GM19463 (cell line): ENCODE measurements around the gene NEK8.
"Not testable (repeated sequence)": the region's sequence is repeated elsewhere in the genome, so short reads cannot be mapped to it uniquely, and the experiment has no call there.

Source experiments
- ATAC-seq: cut with Tn5 transposase; IDR thresholded peaks from one replicate; pipeline ENCODE4 v1.9.1; 2021; ENCODE audit warnings: mild to moderate bottlenecking, moderate library complexity; ENCODE audit not compliant: unreplicated experiment

The NEK8 gene

DNA sequence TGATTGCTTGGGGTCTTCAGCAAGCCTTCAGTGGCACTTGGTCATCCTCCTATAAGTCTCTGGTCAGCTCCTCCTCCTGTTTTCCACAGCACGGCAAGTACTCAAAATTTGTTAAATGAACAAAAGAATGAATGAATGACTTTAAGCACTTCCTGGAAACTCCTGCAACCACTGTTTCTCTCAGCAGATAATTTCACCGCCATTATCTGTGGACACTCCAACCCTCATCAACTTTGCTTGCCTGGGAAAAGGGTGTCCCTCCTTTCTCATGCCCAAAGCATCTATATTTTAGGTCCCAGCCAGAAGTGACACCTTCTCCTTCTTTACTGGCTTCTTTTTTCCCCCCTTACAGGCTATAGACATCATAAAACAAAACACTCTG, 21.3 kb upstream of the NEK8 start:
- no peak for ATAC-seq

DNA sequence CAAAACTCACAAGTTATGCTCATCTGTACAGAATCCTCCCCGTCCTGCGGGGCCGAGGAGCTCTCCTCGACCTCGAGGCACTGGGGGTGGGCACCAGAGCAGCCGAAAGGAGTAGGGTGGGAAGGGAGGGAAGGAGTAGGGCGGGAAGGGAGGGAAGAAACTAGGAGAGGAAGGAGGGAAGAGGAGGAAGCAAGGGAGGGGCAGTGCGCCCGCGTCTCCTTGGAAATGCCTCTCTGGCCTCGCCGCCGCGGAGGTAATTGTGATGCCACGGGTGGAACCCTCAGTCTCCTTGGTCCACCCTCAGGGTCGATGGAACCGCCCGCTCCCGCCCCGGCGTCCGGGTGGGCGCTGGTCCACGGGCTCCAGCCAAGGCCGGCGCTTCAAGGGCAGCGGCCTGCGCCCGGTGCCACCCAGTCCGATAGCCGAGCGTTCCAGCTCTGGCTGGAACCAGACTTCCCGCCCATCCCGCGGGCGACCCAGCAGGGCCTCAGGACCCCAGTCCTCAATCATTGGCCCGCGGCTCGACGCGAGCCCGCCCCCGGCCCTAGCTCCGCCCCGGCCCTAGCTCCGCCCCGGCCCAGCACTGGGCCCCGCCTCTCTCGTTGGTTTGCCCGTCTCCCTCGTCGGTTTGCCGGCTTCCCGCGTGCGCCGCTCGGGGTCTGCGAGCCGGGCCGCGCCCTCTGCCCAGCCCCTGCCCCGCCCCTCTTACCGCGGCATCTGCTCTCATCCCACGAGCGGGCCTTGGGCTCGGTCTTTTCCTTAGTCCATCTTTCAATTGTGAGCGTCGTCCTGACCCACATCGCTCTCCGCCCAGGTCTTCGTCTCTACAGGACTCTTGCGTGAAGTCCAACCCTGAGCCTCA, 17.5 kb upstream of the NEK8 start:
- ATAC-seq, result peak; percentile 82

DNA sequence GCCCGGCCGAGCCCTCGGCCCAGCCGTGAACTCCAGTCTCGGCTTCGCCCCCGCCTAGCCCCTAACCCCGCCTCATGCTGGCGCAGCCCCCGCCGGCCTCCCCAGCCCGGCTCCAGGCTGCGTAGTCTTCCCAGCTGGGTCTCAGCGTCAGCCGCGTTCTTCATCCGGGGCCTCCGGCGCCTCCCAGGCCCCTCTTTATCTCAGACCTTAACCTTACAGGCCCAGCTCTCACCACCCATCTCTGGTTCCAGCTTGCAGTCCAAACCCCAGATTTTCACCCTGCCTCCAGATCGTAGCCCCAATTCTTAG, 16.9 kb upstream of the NEK8 start, which contains the start of gene PROCA1:
Gene PROCA1 (minus strand): TSS at position 166 of the 309 bp plus-strand sequence. CDS start 228 bp downstream, outside the sequence.
- ATAC-seq, result peak; percentile 17

DNA sequence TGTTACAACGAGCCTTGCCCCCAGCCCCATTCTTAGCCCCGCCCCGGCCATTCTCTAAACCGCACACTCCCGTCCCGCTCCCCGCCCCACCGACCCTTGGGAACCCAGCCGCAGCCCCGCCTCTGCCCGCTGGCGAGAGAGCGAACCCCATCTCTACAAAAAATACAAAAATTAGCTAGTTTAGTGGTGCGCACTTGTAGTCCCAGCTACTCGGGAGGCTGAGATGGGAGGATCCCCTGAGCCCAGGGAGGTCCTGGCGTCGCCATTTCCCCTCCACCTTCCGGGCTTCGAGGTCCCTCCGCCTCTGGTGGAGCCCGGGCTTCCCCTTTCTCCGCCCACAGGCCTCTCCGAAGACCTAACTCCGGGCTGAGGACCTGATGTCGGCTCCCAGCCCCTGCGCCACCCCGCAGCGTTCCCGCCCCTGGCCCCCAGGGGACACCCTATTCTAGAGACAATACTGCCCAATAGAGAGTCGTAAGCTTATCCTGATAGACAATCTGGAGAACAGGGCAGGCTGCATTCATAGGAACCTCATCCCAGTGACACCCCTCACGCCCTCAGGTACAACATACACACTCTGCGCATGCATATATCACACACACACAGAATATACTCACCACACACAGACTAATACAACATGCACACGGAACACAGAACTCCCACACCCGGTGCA, 16.4 kb upstream of the NEK8 start:
- ATAC-seq, result no peak

DNA sequence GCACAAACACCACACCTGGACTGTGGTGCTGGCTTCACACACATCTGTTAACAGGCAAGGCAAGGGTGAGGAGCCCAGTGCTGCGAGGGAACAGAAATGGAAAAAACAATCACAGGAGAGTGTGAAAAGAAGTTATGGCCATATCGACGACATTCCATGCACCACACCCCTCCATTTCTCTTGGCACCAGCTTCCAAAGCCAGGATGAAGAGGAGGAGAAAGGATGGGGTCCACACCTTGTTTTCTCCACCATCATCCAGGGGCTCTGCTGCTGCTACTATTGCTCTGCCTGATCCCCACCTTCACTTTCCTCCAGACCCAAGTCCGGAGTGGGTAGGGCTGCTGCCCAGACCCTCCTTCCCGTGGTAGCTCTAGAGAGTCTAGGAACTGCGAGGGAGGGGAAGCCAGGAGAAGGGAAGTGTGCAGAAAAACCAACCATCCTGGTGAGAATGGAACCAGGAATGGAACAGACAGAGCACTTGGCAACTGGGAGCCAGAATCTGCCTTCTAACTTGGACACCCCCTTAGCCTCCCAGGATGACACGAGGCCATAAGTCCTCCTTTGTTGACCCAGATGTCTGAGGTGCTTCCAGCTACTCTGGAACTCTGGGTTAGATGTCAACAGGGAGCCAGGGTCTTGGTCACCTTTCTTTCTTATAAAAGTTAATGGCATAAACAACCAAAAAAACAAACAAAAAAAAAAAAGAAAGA, 15.7 kb upstream of the NEK8 start:
- ATAC-seq, result no peak

DNA sequence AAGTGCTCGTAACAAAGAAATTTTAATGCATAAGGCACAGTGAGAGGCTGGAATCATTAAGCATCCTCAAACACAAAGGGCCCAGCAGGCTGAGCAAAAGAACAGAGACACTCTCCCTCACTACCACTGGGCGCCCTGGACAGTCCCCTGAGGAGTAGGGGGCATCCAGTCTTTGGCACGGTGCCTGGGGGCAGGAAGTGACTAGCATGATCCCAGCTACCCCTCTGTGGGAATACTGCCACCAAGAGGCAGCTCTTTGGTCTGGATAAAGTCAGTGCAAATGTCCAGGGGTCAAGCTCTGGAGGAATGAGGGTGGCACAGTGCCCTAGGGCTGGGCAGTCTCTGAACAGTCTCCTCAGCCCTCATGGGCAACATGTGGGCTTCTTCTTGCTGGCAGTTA, 14.3 kb upstream of the NEK8 start:
- no peak for ATAC-seq

DNA sequence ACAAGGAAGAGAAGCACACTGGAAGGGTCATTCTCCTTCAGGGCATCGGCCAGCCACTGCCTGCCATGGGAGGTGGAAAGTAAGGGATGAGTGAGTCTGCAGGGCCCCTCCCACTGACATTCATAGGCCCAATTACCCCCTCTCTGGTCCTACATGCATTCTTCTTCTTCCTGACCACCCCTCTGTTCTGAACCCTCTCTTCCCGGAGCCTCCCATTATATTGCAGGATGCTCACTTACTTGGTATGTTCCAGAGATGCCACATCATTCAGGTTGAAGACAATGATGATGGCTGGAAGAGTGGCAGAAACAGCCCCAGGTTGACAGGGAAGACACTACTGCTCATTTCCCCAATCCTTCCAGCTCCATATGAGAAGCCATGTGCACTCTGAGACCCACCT, 13.4 kb upstream of the NEK8 start:
- no peak for ATAC-seq

DNA sequence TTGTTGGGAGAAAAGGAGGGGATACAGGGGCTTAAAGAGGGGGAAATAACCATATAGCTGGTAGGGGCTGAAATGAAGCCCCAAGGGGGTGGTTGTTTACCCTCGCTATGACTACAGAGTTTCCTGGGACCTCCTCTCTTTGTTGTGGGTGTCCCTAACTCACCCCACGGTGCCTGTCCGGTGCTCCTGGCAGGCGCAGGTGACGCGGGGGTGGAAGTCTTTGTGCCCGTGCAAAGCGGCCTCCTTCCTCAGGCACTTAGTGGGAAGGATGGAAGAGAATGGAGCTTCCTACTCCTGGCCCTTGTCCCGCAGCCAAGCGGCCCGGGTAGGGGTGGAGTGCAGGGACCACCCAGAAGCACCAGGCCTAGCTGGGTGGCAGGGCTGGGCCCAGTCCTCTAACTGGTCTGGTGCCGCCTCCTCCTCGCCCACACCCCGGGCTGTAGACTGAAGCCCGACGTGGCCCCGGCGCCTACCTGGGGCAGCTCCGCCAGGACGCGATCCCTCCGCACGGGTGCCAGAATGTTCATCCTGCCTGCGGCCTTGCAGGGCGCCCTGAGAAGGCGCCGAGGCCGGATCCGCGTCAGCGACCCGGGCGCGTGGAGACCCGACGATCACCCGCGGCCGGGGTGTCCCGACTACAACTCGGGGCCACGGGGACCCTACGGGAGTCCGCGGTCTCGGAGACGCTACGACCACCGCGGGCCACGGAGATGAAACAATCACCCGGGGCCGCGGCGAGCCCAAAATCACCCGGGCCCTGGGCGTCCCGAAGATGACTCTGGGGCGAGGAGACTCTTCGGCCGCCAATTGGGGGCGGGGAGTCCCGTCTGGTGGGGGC, 11.6 kb upstream of the NEK8 start:
- ATAC-seq, result no peak

DNA sequence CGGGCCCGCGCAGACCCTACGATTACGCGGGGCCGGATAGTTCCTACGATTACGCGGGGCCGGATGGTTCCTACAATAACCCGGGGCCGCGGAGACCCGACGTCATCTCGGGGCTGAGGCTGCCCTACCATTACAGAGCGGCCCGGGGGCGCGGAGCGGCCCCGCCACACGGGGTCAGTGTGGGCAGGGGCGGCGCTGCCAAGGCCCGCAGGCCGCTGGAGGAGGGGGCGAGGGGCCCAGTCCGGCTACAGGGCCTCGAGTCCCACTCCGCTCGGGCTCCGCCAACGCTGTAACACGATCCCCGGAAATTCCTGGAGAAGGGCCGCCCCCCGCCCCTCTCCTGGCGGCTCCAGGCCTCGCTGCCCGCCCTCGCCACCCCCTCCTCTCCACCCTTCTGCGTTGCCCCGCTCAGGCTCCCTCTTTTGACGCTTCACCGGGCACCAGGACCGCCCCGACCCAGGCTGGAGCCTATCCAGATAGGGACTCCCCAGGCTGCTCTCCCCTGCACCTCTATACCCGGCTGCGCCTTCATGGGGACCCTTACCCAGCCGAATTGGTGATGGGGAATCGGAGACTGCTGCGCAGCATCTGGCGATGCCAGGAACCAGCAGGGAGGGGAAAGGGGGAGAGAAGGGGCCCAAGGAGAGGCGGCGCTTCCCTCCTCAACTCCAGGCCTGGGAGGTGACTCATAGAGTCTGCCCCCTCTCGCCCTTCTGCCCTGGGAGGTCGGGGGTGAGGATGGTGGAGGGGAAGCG, 10.8 kb upstream of the NEK8 start, which contains the start of gene RAB34:
Gene RAB34 (minus strand): TSS at position 291 of the 755 bp plus-strand sequence. CDS start 602 bp downstream, outside the sequence.
- no peak for ATAC-seq

DNA sequence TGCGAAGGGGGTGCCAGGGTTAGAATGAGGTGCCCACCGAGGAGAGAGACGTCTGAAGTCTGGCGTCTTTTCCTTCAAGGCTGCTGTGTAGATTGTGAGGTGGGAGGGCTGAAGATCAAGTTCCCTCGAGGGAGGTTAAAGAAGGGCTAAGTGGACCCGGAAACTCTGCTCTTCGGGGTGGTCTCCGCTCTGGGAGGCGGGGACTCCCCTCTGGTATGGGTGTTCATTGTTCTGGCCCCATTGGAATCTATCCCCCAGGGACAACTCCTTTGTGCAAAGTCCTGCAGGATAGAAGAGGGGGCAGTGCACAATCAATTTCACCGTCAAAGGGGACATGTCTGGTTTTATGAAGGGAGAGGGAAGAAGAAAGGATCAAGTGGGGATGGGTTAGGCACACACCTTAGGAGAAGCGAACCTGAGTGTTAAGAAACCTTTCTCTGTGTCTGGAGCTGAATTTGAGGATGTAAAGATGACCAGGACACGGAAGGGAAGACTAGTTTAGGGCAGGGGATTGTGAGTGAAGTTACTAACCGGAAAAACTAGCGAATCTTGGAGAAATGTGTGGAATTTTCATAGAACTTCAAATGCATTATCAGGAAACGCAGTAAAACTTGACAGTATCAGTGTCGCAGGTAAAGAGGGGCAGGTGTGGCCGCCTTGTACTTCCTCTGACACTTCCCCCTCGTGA, 10.1 kb upstream of the NEK8 start:
- no peak for ATAC-seq

DNA sequence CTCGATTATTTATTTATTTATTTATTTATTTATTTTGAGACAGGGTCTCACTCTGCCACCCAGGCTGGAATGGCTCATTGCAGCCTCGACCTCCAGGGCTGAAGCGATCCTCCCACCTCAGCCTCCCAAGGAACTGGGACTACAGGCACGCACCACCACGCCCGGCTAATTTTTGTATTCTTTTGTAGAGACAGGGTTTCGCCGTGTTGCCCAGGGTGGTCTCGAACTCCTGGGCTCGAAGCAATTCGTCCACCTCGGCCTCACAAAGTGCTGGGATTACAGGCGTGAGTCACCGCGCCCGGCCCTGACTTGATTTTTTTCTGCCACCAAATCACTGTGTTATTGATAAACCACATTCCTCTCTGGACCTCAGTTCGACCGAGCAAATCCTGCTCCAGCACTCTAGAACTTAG, 9.6 kb upstream of the NEK8 start:
- no peak for ATAC-seq

DNA sequence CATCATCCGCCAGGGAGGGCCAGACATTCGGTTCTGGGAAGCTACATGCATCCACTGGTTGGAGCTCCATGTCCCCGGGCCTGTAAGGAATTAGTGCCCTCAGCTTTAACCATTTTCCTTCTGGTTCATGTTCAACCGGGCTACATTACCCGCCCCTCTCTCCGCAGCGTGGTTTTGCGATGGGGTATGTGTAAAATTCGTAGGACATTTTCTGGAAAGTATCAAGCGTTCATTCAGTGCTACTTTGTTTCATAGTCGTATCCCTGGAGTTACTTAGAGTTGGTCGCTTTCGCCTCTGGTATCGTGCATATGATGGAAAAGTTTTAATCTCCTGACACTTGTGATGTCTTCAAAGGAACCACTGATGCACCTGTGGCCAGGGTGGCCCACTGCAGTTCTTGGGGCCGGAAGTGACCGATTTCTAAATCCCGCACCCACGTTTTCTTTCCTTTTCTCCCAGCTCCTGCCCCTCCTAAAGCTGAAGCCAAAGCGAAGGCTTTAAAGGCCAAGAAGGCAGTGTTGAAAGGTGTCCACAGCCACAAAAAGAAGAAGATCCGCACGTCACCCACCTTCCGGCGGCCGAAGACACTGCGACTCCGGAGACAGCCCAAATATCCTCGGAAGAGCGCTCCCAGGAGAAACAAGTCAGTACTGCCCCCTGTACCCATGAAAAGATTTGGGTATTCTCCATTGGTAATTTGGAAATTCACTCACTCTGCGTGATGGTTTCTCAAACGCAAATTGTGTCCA, 8.2 kb upstream of the NEK8 start:
- ATAC-seq, result no peak

DNA sequence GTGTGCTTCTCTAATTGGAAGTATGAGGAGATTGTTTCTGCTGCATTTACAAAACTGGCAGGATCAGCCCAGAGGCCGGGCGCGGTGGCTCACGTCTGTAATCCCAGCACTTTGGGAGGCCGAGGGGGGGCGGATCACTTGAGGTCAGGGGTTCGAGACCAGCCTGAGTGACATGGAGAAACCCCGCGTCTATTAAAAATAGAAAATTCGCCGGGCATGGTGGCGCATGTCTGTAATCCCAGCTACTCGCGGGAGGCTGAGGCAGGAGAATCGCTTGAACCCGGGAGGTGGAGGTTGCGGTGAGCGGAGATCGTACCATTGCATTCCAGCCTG, 7.6 kb upstream of the NEK8 start:
- ATAC-seq, result not testable (repeated sequence)

DNA sequence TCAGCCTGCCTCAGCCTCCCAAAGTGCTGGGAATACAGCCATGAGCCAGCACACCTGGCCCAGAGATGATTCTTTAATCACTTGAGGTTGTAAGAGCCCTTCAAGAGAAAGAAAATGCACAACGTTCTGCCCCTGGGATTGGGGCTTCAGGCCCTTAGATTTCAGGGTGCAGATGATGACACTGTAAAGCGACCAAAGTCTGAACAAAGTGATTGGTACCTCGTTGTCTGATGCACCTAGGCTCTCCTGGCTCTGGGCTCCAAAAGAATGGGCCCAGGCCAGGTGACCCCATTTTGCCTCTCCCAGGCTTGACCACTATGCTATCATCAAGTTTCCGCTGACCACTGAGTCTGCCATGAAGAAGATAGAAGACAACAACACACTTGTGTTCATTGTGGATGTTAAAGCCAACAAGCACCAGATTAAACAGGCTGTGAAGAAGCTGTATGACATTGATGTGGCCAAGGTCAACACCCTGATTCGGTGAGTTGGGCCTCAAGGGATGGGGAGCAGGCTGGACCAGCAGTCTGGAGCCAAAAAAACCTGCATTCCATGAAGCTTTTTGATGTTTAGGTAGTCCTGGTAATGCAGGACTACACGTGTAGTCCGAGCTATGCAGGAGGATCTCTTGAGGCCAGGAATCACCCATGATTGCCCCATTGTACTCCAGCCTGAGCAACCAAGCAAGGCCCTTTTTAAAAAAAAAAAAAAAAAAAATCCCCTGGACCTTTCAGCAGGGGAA, 6.0 kb upstream of the NEK8 start:
- ATAC-seq, result no peak

DNA sequence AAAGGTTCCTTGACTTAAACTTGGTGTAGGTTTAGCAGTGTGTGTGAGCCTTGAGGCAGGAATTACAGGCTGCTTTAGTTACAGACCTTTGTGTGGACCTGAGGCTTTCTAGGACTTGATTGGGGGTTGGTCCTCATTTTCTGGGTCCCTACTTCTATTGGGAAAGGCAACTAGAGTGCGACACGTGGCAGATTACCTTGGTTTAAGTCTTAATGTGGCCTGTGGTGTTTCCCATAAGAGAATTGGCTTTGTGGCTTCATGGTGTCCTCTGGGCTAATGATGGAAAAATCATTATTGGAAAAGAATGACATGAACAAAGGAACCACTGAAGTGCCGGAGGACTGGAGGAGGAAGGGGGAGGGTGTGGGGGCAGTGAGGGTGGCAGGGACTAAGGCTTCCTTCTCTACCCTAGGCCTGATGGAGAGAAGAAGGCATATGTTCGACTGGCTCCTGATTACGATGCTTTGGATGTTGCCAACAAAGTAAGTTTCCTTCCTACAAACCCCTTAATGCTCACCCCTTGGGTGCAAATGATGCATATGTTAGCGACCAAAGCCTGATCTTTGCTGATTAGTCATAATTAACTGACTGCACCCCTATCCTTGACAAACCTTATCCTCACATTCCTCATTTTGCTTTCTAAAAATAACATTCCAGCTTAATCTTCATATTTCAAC, 5.3 kb upstream of the NEK8 start:
- ATAC-seq, result no peak

DNA sequence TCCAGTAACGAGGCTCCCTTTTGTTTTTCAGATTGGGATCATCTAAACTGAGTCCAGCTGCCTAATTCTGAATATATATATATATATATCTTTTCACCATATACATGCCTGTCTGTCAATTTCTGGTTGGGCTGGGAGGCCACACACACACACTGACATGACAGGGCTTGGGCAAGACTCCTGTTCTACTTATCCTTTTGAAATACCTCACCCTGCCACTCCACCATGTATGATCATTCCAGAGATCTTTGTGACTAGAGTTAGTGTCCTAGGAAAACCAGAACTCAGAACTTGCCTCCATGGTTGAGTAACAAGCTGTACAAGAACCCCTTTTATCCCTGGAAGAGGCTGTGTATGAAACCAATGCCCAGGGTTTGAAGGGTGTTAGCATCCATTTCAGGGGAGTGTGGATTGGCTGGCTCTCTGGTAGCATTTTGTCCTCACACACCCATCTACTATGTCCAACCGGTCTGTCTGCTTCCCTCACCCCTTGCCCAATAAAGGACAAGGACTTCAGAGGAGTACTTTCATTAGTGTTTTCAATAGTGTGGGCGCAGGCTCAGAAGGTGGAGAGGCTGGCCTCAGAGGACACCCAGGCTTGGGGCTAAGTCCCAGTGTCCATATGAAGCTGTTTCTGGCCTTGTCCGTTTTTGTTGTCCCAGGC, 4.6 kb upstream of the NEK8 start:
- not testable (repeated sequence) for ATAC-seq

DNA sequence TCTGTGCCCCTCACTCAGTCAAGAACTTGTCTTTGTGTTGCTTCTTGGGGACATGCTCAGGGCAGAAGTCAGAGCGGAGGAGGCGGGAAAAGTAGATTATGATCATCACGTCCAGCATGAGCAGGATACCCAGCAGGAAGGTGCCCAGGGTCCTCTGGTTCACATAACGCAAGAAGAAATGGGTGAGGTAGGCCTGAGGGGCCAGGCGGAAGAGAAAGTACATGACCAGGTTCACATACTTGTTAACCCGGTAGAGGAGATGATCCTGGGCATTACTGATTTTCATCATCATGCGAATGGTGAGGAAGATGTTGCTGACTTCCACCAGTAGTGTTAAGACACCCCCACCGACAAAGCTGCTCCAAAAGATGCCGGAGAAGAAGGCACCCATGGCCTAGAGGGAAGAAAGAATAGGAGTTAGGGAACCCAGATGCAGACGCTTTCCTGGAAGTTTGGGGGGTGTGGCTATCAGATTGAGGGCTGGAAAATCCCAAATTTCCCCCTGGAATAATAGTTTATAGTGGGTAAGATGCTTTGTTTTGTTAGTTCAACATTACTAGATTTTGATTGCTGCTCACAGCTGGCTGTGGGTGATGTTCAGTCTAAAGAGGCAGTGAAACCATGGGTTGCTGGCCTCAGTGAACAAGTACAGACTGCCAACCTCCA, 4.0 kb upstream of the NEK8 start:
- no peak for ATAC-seq
